HG02759 (cell line): ENCODE data around the gene HIC2.
"Not testable (repeated sequence)": the region's sequence is repeated elsewhere in the genome, so short reads cannot be mapped to it uniquely, and the experiment has no call there.

Source experiments
- ATAC-seq: cut with Tn5 transposase; IDR thresholded peaks from one replicate; pipeline ENCODE4 v1.9.1; 2021; ENCODE audit warnings: mild to moderate bottlenecking, moderate library complexity; ENCODE audit not compliant: unreplicated experiment

The HIC2 gene

DNA sequence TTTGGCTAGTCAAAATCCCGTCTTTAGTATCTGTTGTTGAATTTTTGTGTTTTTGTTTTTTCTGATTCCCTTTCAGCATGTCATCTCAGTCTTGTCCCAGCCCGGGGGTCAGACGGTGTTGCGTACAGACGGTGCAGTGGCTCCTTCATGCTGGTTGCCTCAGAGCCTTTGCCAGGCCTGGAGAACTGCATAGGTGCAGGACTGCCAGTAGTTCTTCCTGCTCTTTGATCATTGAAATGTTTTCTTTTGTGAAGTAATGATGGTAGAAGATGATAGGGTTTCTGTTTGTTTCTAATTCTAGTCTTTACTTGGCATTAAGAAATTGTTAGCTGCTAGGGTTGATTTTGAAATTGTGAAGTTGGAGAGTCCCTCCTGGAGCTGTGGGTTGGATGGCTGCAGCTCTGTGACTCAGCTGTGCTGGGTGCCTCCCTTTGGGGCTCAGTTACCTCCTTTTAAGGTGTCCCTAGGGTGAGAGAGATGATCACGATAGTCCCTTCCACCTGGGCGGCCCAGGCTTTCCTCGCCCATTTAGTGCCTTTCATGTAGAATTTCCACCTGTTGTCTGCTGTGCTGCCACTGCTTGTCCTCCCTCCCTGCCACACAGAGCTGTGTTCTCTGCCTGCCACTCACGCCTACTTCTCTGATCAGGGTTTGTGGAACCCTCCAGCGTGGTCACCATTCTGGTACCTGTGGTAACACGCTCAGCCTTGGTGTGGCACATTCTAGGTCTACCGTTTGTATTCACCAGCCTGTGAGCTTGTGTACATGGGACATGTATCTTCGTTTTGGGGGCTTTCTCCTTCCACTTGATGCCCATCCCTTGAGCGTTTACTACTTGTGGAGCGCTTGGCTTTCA lies 17.4 kb downstream of the HIC2 start:
- not testable (repeated sequence) for ATAC-seq

DNA sequence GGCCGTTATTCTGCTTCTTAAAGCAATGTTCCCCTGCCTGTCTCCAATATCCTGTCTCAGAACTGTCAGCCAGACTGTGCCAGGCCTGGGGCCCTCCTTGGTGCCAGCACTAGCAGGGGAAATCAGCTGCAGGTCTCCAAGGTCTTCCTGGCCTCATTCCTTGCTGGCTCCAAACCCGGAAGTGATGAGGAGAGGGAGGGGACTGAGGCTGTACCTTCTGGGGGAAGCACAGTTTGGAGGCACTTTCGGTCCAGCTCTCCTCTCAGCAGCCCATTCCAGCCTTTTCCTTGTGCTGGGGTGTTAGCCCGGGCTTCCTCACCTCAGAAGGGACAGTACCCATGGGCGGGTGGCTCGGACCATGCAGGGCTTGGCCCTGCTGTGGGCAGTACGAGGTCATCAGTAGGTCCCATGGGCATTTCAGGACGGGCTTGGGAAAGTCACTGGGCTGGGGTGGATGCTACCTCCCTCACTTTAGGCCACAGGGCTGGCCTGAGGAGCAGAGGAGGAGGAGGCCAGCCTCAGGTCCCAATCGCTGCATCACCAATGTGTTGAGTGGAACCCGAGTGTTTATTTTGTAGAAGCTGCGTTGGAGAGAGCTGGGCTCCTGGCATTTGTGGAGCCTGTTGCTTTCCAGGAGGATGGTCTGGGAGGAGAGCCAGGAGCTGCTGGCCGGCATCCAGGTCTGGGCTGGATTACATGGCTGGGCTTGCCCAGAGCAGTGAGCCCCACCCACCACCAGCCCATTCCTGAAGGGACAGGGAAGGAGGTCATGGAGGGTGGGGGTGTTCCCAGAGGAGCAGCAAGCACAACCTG lies 19.0 kb downstream of the HIC2 start:
- not testable (repeated sequence) for ATAC-seq

DNA sequence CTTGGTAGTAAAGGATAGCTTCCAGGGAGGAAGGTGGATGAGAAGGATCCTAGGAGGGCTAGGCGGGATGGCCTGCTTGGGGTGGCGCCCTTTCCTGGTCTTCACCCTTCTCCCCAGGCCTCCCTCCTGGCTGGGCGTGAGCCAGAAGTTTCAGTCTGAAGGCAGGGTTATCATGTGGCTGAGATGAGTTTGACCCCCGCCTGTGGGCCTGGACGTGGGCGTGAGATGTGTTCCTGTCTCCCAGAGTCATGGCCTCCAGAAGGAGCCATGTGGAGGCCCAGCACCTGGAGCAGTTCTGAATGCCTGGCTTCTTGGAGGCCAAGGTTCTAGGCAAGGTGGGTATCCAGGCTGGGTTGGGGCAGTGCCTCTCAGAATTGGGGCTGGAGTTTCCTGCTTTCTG lies 20.8 kb downstream of the HIC2 start:
- ATAC-seq, result not testable (repeated sequence)

DNA sequence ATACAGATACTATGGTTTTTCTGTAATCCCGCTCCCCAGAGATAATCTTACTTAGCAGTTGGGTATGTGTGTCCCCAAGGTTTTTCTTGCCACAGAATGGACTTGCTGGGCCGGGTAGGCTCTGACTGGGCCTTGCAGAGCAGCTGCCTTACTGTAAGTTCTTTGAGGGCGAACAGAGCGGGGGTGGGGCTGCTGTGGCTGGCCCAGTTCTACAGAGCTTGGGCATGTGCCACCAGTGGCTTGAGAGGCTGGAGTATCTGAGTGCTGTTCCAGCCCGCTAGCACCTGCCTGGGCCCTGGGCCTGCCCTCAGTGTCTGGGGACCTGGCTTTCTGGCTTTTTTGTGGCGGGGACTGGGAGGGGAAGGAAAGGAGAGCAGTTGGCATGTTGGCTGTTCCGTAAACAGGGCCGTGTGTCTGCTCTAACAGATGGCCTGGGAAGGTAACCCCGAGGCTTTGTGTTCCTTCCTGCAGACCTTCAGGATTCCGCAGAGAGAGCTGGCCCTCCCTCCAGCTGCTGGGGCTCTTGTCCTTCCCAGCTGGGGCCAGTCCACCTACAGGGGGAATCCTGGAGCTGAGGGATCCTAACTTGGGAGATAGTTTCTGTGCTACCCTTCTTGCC lies 23.0 kb downstream of the HIC2 start:
- ATAC-seq, result not testable (repeated sequence)

DNA sequence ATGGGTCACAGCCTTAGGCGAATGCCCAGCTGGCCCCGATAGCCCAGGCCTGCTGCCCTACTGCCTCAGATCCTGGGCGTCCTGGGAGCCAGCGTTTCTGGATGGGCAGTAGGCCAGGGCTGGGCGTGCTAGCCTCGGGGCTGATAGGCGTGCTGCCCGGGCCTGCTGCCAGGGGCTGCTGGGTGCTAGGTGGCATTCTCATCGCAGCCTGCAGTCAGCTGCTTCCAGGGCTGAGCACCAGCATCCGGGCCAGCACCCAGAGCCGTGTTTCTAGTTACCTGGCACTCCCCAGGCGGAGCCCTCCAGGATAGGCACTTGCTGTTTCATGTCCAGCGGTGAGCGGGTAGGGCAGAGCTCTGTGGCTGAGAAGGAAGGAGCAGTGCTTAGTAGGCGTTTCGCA lies 23.5 kb downstream of the HIC2 start:
- ATAC-seq, result not testable (repeated sequence)

DNA sequence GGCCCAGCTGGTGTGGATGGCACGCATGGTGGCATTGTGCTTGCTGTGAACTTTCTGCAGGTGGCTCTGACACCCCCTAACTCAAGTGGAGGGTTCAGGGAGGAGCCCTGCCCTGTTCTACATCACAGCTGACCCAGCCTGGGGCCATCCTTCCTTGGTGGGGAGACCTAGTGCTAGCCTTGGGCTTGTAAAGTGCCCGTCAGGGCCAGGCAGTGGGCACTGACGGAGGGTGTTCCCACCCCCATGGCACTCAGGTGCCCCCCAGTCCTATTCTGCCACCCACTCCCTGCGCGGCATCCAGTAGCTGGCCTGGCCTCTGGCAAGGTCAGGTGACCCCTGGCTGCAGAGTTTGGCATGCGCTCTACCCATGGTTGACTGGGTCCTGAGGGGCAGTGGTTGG lies 24.0 kb downstream of the HIC2 start:
- ATAC-seq, result not testable (repeated sequence)

DNA sequence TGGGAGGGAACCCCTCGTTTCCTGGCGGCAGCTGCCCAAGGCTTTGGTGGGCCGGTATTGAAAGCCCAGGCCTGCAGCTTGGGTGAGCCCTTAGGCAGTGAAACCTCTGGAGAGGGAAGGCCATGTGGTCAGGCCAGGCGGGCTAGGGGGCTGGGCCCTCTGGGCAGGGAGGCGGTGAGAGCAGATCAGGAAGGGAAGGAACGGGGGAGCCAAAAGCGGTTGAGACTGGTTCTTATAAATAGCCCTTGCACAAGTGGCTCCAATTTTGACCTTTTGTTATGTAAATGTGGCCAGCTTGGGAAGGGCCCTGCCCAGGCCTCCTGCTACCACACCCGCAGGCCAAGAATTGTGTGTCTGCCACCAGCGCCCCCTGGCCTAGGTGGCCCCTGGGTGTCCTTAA lies 25.0 kb downstream of the HIC2 start:
- ATAC-seq, result not testable (repeated sequence)

DNA sequence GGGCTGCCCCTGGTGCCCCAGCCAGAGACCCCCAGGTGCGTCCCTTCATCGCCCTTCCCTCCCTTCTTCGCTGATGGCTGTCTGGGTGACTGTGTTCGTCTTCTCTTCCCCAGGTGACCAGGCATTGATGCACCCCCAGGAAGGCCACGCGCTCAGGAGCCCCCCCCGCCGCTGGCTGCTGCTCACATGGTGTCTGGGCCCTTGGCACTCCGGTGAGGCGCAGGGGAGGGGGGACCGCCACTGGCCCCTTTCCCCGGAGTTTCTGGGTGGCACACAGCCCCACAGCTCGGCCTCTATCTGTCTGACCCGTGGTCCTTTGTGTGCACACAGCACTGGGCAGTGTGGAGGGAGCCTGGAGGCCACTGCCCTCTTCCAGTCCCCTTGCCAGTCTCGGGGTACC lies 25.5 kb downstream of the HIC2 start:
- ATAC-seq, result not testable (repeated sequence)

DNA sequence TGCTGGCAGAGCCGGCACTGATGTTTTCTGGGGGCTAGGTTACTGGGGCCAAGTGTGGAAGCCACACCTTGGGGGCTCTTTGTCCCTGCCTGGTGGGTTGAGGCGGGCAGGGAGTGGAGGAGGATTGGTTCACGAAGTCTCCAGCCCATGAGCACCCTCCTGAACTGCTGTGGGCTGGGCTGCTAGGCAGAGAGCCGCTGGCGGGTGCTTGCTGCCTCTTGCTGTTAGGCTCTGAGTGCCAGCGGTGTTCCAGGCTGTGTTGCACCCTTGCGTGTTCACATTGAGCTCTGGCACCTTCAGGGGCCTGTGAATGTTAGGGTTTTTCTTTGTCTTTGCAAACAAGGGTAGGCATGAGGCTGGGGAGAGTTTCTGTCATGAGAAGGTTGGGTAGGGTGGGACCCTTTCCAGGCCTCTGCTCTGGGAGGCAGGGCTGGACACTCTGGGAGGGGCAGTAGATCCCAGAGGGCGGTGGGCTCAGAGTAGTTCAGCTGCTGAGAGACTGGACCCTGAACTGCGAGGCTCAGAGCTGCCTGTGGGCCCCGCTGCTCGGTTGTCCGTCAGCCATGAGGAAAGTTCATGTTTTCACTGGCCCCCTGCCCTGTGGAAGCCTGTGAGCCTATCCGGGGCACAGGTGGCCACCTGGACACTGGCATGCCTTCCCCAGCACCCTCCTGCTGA lies 26.0 kb downstream of the HIC2 start:
- no peak for ATAC-seq

DNA sequence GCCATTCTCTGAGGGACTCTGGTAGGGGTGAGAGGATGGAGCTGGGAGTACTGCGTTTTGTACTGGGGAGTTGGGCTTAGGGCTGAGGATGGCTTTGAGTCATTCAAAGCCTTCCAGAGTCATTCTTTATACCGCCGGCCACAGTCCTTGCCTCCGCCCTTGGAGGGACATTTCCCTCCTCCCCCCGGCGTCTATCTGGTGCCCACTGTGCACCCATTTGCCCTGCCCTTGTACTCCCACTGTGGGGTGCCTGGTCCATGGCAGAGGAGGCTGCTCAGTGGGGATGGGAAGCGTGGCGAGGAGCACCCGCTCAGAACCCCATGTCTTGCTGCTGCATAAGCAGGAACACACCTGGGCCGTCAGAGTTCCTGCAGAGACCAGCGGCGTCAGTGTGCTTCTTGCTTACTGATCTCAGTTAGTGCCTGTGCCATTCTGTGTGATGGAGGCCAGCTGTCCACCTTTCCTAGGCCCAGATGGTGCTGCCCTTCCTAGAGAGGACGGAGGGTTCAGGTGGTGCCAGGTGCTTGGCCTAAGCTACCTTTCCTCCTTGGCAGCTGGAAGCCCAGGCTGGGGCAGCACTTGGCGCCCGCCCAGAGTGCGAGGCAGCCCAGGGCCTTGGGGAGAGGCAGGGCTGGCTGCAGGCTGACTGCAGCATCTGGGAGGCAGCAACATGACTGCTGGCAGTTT lies 26.7 kb downstream of the HIC2 start:
- no peak for ATAC-seq

DNA sequence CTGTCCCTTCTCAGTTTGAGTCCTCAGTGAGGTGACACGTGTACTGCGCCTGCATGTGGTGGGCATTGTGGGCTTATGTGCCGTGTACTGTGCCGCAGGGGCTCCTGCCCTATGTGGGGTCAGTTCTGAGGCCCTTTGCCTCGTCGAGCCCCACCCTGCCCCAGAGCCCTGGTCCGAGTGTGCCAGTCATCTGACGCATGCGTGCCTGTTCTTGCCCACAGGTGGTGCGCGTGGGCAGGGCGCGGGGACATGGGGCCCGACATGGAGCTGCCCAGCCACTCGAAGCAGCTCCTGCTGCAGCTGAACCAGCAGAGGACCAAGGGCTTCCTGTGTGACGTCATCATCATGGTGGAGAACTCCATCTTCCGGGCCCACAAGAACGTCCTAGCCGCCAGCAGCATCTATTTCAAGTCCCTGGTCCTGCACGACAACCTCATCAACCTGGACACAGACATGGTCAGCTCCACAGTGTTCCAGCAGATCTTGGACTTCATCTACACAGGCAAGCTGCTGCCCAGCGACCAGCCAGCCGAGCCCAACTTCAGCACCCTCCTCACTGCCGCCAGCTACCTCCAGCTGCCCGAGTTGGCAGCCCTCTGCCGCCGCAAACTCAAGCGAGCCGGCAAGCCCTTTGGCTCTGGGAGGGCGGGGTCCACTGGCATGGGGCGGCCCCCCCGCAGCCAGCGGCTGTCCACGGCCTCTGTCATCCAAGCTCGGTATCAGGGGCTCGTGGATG lies 27.7 kb downstream of the HIC2 start:
- ATAC-seq, result no peak

DNA sequence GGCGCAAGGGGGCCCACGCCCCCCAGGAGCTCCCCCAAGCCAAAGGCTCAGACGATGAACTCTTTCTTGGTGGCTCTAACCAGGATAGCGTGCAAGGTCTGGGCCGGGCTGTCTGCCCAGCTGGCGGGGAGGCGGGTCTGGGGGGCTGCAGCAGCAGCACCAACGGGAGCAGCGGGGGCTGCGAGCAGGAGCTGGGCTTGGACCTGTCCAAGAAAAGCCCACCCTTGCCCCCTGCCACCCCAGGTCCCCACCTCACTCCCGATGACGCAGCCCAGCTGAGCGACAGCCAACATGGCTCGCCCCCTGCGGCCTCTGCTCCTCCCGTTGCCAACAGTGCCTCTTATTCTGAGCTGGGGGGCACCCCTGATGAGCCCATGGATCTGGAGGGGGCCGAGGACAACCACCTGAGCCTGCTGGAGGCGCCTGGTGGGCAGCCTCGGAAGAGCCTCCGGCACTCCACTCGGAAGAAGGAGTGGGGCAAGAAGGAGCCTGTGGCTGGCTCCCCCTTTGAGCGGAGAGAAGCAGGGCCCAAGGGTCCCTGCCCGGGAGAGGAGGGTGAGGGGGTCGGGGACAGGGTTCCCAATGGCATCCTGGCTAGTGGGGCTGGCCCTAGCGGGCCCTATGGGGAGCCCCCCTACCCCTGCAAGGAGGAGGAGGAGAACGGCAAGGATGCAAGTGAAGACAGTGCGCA lies 28.4 kb downstream of the HIC2 start:
- no peak for ATAC-seq

DNA sequence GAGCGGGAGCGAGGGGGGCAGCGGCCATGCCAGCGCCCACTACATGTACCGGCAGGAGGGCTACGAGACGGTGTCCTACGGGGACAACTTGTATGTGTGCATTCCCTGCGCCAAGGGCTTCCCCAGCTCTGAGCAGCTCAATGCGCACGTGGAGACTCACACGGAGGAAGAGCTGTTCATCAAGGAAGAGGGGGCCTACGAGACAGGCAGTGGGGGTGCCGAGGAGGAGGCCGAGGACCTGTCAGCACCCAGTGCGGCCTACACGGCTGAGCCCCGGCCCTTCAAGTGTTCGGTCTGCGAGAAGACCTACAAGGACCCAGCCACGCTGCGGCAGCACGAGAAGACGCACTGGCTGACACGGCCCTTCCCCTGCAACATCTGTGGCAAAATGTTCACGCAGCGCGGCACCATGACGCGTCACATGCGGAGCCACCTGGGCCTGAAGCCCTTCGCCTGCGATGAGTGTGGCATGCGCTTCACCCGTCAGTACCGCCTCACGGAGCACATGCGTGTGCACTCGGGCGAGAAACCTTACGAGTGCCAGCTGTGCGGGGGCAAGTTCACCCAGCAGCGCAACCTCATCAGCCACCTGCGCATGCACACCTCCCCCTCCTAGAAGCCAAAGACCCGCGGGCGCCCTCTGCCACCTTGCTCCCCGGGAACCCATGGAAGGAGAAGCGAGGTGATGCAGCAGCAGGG lies 29.1 kb downstream of the HIC2 start:
- ATAC-seq, result no peak

DNA sequence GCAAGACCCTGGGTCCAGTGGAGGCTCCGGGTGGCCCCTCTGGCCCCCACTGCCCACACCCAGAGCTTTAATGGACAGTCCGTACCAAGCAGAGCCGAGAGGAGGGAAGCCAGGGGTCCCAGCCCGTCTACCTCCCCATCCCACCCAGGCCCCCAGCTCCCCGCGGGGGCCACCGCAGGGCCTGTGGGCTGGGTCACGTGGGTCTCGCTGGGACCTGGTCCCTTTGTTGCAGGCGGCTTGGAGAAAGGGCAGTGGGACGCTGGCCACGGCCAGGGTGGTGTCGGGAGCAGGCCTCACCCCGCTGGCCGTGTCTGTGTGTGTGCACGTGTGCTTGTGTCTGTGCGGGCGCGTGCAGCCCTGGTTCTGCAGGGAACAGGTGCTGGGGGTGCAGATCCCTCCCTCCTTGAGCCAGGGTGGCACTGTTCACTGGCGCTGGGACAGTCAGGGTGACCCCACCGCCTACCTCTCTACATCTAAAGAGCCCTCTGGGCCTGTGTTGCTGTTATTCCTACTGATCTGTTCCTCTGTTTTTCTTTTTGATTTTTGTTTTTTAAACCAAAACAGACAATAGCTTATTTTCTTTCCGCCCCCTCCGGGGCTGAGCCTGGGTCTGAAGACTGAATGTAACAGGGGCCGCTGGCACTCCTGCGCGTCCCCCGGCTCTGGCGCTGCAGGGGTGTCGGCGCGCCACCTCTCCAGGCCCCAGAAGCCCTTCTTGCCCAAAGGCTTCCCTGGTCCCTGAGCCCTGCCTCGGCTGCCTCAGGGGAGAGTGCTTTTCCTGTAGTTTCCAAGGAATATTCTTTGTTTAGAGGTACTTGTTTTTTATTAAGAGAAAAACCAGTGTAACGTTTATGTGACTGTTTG lies 29.9 kb downstream of the HIC2 start:
- no peak for ATAC-seq

DNA sequence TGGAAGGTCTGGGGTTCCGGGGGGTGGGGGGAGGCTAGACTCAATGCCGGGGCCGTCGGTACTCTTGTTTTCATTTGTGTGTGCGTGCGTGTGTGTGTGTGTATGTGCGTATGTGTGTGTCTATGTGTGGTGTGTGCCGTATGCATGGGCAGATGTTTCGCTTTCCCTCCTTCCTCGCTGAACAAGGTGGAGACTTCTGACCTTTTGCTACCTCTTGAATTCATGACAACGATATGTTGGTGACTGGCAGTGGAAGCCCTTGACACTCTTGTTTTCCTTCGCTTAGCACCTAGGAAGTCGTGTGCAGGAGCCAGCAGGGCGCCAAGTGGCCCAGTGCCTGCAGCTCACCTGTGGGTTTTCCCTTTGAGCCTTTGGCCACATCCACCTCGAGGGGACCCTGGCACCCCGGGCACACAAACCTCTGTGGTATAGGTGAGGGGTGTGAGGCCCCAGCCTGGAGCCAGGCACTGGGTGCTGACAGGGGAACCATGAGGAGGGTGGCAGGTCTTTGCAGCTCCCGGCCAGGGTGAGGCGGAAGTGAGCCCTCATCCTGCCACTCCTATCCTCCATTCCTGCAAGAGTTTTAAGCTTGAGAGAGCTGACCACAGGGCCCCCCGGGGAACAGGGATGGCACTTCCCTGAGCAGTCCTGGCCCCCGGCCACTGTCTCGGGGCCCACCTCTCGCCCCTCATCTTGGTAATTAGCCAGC lies 30.7 kb downstream of the HIC2 start:
- ATAC-seq, result no peak

DNA sequence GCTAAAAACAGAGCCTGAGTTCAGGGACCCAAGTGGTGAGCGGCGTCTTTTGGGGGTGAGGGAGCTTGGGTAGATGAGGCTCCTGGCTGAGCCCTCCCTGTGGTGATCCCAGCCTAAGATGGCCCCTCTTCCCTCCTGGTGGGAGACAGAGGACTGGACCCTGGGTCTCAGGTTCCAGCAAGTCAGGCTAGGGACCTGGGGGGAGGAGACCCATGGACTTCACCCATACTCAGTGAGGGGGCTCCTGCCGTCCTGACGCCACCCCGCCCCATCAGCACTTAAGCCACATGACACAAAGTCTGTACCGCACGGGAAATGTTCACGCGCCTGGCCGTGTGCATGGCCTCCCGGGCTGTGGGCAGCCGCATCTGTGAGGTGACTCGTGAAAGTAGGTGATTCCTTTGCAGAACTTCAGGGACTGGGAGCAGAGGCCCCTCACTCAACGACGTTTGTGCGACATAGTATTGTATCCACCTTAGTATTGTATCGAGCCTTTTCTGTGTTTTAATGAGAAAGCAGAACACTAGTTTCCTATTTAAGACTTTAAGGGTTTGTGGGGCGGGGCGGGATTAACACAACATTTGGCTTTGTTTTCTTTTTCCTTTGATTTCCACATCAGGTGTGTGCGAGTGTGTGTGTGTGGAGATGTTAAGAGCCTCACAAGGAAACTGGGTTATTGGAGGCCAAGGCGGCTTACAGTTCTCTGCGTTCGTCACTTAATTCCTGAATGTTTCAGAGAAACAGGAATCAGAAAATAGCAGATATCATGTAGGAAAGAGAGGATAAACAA lies 31.7 kb downstream of the HIC2 start:
- no peak for ATAC-seq
